AG04450 (cell line): Measurements from ENCODE around the gene TTLL9. TPM values are rescaled to one million over a fixed set of nuclear protein-coding genes. Genes with fewer than 3 reads are reported as not detected.

Experiments used
- CTCF ChIA-PET: fragments of 300-600, 350-600 bp; formaldehyde crosslinking; extraction: SDS; loops from one replicate; lab custom pipeline; 2022; ENCODE audit warnings: antibody characterized with exemption, inconsistent platforms; lab: Charles Lee
- POLR2A ChIA-PET: fragments of 350-600 bp; formaldehyde crosslinking; extraction: SDS; loops from one replicate; lab custom pipeline; 2021; ENCODE audit warnings: antibody characterized with exemption, inconsistent platforms; lab: Yijun Ruan, JAX
- DNase-seq: peaks from one replicate; pipeline ENCODE4 v3.0.0-alpha.2; 2011; ENCODE audit warnings: low read depth, low spot score
- H3K27ac ChIP-seq: one replicate; pipeline ENCODE4 v1.5.1; 2012; ENCODE audit warnings: low read depth, low read length, control low read depth
- H3K27me3 ChIP-seq: one replicate; pipeline ENCODE4 v1.6.0; 2012; ENCODE audit warnings: low read length; ENCODE audit not compliant: control insufficient read depth, insufficient read depth
- H3K4me3 ChIP-seq: 2 replicates; pipeline ENCODE4 v1.5.1; 2011; ENCODE audit warnings: mild to moderate bottlenecking, low read depth, low read length, control low read depth
- H3K9me3 ChIP-seq: 2 replicates; pipeline ENCODE4 v1.5.1; 2012; ENCODE audit warnings: low read length; ENCODE audit not compliant: control insufficient read depth, insufficient read depth
- CTCF ChIP-seq: IDR thresholded peaks from 2 replicates; pipeline ENCODE4 v1.5.1; 2011; ENCODE audit warnings: low read depth, low read length, control low read depth, inconsistent platforms
- polyA plus RNA-seq: library from polyadenylated mRNA; depleted of rRNA; stranded (reverse); fragments of >200 nt; gene quantifications from 2 replicates; pipeline ENCODE4 v1.2.3, GENCODE V29; 2011

TTLL9 gene
- polyA plus RNA-seq, 1 experiment: not detected

DNA sequence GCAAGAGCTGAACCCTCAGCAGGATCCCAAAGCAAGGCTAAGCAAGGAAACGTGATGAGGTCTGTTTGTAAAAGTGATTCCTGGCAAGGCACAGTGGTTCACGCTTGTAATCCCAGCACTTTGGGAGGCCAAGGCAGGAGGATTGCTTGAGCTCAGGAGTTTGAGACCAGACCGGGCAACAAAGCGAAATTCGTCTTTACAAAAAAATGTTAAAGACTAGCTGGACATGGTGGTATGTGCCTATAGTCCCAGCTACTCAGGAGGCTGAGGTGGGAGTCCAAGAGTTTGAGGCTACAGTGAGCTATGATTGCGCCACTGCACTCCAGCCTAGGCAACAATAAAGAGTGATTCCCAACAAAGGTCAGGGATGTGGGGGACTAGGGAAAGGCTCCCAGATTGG, 93.5 kb downstream of the TTLL9 start:
- Histone ChIP-seq H3K4me3 (no peak overlapping the region), H3K27me3 (peaks cover 29% of the 10 kb centered on the region), H3K27ac (no peak overlapping the region), H3K9me3 (no peaks in the 10 kb centered on the region)
- no peak for DNase-seq
- TF ChIP-seq CTCF: no peak
- CTCF ChIA-PET: interaction anchor here (1.8 to 2.2 kb wide), 2 partner anchors 12 to 111 kb away, joined by 7 to 16 read pairs; partner anchors contain the start of gene PDRG1
- POLR2A ChIA-PET: no interaction called here

DNA sequence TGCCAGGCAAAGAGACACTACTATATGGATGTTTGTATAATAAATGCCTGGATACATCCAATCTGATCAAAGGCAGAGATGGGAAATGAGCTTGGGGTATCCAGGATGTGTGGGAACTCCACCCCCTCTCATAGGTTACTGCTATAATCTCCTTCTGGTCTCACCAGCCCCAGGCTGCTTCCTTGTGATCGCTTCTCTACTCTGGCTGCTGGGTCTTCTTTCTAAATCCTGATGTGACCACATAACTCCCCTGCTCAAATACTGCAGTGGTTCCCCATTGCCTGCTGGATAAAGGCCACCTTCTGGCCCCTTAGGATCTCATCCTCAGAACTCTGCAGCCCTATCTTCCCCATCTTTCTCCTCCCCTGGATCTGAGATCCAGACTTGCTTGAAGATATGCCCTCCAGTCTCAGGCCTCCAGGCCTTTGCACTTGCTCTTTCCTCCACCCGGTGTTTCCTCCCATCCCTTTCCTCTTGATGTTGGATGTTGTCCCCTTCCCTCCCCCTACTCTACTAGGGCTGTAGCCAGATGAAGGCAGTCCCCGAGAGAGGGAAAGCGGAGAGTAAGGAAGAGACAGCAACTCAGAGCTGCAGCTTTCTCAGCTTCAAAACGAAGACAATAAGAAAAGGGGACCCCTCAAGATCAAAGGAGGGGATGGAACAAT, 96.7 kb downstream of the TTLL9 start:
- POLR2A ChIA-PET: no interaction called here
- H3K9me3 ChIP-seq: no peaks in the 10 kb centered on the region
- TF ChIP-seq CTCF: no peak
- no peak overlapping the region for H3K4me3 ChIP-seq
- peaks cover 30% of the 10 kb centered on the region for H3K27me3 ChIP-seq
- no peak for DNase-seq
- CTCF ChIA-PET: interaction anchor here (1.1 to 1.6 kb wide), 3 partner anchors 15 to 144 kb away, joined by 3 to 10 read pairs (median 4); partner anchors contain the start of gene PDRG1
- H3K27ac ChIP-seq: no peak overlapping the region

- no peak for DNase-seq
- Histone ChIP-seq H3K27me3 (peaks cover 28% of the 10 kb centered on the region), H3K4me3 (no peak within 1 kb of the TSS), H3K9me3 (no peaks in the 10 kb centered on the region), H3K27ac (no peak within 1 kb of the TSS)
- POLR2A ChIA-PET: no interaction called here
- TF ChIP-seq CTCF: no peak
- CTCF ChIA-PET: interaction anchor here (3.1 kb wide), 1 partner anchor 16 kb away, joined by 17 read pairs; the partner anchor contains the start of gene PDRG1
Observed at GRCh38 chr20:31967830-31968249, 97.4 kb downstream of the TTLL9 start, which contains the start of gene XKR7. XKR7 (plus strand) TSS chr20:31968151; CDS start chr20:31968176, 25 bp downstream.

GRCh38 chr20:31968291-31969126, 98.1 kb downstream of the TTLL9 start:
- Histone ChIP-seq H3K9me3 (no peaks in the 10 kb centered on the region), H3K27me3 (peaks cover 28% of the 10 kb centered on the region), H3K4me3 (no peak overlapping the region), H3K27ac (no peak overlapping the region)
- POLR2A ChIA-PET: no interaction called here
- TF ChIP-seq CTCF: no peak
- peak; percentile 23 for DNase-seq
- CTCF ChIA-PET: interaction anchor here (0.6 to 3.1 kb wide), 4 partner anchors 17 to 306 kb away, joined by 3 to 17 read pairs (median 4); partner anchors contain the start of gene PDRG1
